H1 (cell line): ENCODE measurements around the gene SERAC1. TPM values are rescaled to one million over a fixed set of nuclear protein-coding genes. Genes with fewer than 3 reads are reported as not detected.

Experiments
- CTCF ChIA-PET: fragments of 300-600 bp; sonication (Branson Sonifier 250); formaldehyde crosslinking; loops from one replicate; lab custom pipeline; 2021; ENCODE audit not compliant: partially characterized antibody; lab: Charles Lee
- POLR2A ChIA-PET: fragments of 300-600 bp; sonication (Branson Sonifier 250); formaldehyde crosslinking; loops from one replicate; lab custom pipeline; 2021; ENCODE audit warnings: inconsistent platforms; ENCODE audit not compliant: partially characterized antibody; lab: Charles Lee
- DNase-seq, 2 experiments: peaks; one replicate each; pipeline versions ENCODE4 v3.0.0 to v3.0.0-alpha.2; 2010 to 2022; ENCODE audit warnings: low spot score in 2 of 2, low read depth in 1 of 2, mixed read lengths in 1 of 2
- FAIRE-seq: peaks from 2 replicates; lab custom pipeline; 2011; peaks lifted over from hg19 to GRCh38; lab: Jason Lieb, UNC
- H2AFZ ChIP-seq: 2 replicates; pipeline ENCODE4 v1.8.1; 2012; ENCODE audit warnings: low read length, inconsistent platforms
- H2AK5ac ChIP-seq: 2 replicates; pipeline ENCODE4 v1.6.1; 2013; ENCODE audit warnings: low read depth, low read length
- H2BK120ac ChIP-seq: replicated peaks from 2 replicates; pipeline ENCODE3; 2013; ENCODE audit warnings: low read depth, low read length, inconsistent platforms
- H2BK12ac ChIP-seq: 2 replicates; pipeline ENCODE4 v1.6.1; 2013; ENCODE audit warnings: low read depth, low read length
- H2BK15ac ChIP-seq: 2 replicates; pipeline ENCODE4 v1.6.1; 2013; ENCODE audit warnings: low read length
- H2BK20ac ChIP-seq: 2 replicates; pipeline ENCODE4 v1.6.1; 2013; ENCODE audit warnings: low read length
- H2BK5ac ChIP-seq: 2 replicates; pipeline ENCODE4 v1.6.1; 2013; ENCODE audit warnings: low read depth, low read length
- H3K14ac ChIP-seq: 2 replicates; pipeline ENCODE4 v1.6.1; 2013; ENCODE audit warnings: inconsistent platforms; ENCODE audit not compliant: insufficient read length
- H3K18ac ChIP-seq: 2 replicates; pipeline ENCODE4 v1.6.1; 2013; ENCODE audit warnings: low read length; ENCODE audit errors: extremely low read depth
- H3K23ac ChIP-seq: 2 replicates; pipeline ENCODE4 v1.6.1; 2013; ENCODE audit warnings: inconsistent platforms; ENCODE audit not compliant: insufficient read length
- H3K23me2 ChIP-seq: 2 replicates; pipeline ENCODE4 v1.6.1; 2013; ENCODE audit warnings: low read depth, low read length
- H3K27ac ChIP-seq: 2 replicates; pipeline ENCODE4 v1.6.1; 2011; ENCODE audit warnings: low read depth, low read length, inconsistent platforms
- H3K27me3 ChIP-seq, 4 experiments: replicated peaks in 1 of 4; 1 replicate in 1 of 4; 2 replicates in 3 of 4; pipeline versions ENCODE4 v1.6.1 to v1.8.1; 2011 to 2013; ENCODE audit warnings: low read length in 3 of 4, mild to moderate bottlenecking in 3 of 4, inconsistent platforms in 2 of 4, mixed read lengths in 2 of 4, moderate library complexity in 1 of 4; ENCODE audit not compliant: control insufficient read depth in 3 of 4, insufficient read depth in 3 of 4; ENCODE audit errors: extremely low read depth in 1 of 4
- H3K36me3 ChIP-seq, 4 experiments: 2 replicates each; pipeline versions ENCODE4 v1.6.1 to v1.8.1; 2011 to 2013; ENCODE audit warnings: mild to moderate bottlenecking in 4 of 4, low read length in 3 of 4, moderate library complexity in 2 of 4, control low read depth in 1 of 4, inconsistent platforms in 1 of 4; ENCODE audit not compliant: insufficient read depth in 4 of 4, control insufficient read depth in 2 of 4
- H3K4ac ChIP-seq: replicated peaks from 2 replicates; pipeline ENCODE3; 2013; ENCODE audit warnings: low read length, low read depth, mixed read lengths, inconsistent platforms; ENCODE audit not compliant: insufficient read length
- H3K4me1 ChIP-seq, 4 experiments: replicated peaks in 1 of 4; 1 replicate in 1 of 4; 2 replicates in 3 of 4; pipeline versions ENCODE4 v1.6.1 to v1.8.1; 2011 to 2013; ENCODE audit warnings: low read length in 3 of 4, inconsistent platforms in 2 of 4, mixed read lengths in 1 of 4; ENCODE audit not compliant: insufficient read depth in 4 of 4, control insufficient read depth in 3 of 4
- H3K4me2 ChIP-seq, 2 experiments: 2 replicates each; pipeline versions ENCODE4 v1.6.1 to v1.8.1; 2011 to 2013; ENCODE audit warnings: low read depth in 2 of 2, low read length in 2 of 2, control low read depth in 1 of 2, inconsistent platforms in 1 of 2, mild to moderate bottlenecking in 1 of 2; ENCODE audit not compliant: insufficient read depth in 1 of 2
- H3K4me3 ChIP-seq, 4 experiments: fragments of 200-600, 300-600 bp in 1 of 4; sonication (generic), shearing (Covaris generic), sonication (Bioruptor Twin) in 1 of 4; 2 replicates each; pipeline versions ENCODE4 v1.5.1 to v1.8.1; 2011 to 2016; ENCODE audit warnings: low read length in 4 of 4, low read depth in 3 of 4, control low read depth in 2 of 4, inconsistent platforms in 2 of 4, mild to moderate bottlenecking in 2 of 4, mixed read lengths in 1 of 4, moderate library complexity in 1 of 4; ENCODE audit not compliant: insufficient read depth in 2 of 4; ENCODE audit errors: extremely low read depth in 1 of 4
- H3K56ac ChIP-seq: replicated peaks from 2 replicates; pipeline ENCODE3; 2013; ENCODE audit warnings: low read depth, mild to moderate bottlenecking, mixed read lengths, low read length, inconsistent platforms; ENCODE audit not compliant: insufficient read length
- H3K79me1 ChIP-seq: 2 replicates; pipeline ENCODE4 v1.6.1; 2013; ENCODE audit warnings: low read depth, low read length, control low read depth
- H3K79me2 ChIP-seq, 2 experiments: 2 replicates each; pipeline versions ENCODE4 v1.6.1 to v1.8.1; 2012 to 2013; ENCODE audit warnings: low read length in 2 of 2, mild to moderate bottlenecking in 2 of 2, inconsistent platforms in 1 of 2; ENCODE audit not compliant: insufficient read depth in 2 of 2, control insufficient read depth in 1 of 2
- H3K9ac ChIP-seq, 4 experiments: replicated peaks in 1 of 4; 1 replicate in 1 of 4; 2 replicates in 3 of 4; pipeline versions ENCODE4 v1.6.1 to v1.8.1; 2011 to 2013; ENCODE audit warnings: low read depth in 3 of 4, low read length in 3 of 4, control low read depth in 2 of 4, mild to moderate bottlenecking in 2 of 4, moderate library complexity in 2 of 4, inconsistent platforms in 1 of 4; ENCODE audit errors: extremely low read depth in 1 of 4
- H3K9me3 ChIP-seq, 2 experiments: 2 replicates each; pipeline versions ENCODE4 v1.6.1 to v1.8.1; 2012 to 2013; ENCODE audit warnings: mild to moderate bottlenecking in 2 of 2, moderate library complexity in 2 of 2, control low read depth in 1 of 2, inconsistent platforms in 1 of 2, low read depth in 1 of 2, low read length in 1 of 2, mixed read lengths in 1 of 2; ENCODE audit not compliant: insufficient read depth in 2 of 2
- H4K20me1 ChIP-seq, 2 experiments: replicated peaks in 1 of 2; 2 replicates each; pipeline versions ENCODE3 to v1.8.1; 2011 to 2013; ENCODE audit warnings: inconsistent platforms in 2 of 2, low read length in 2 of 2, mild to moderate bottlenecking in 1 of 2; ENCODE audit not compliant: insufficient read depth in 2 of 2, control insufficient read depth in 1 of 2
- H4K5ac ChIP-seq: 2 replicates; pipeline ENCODE4 v1.6.1; 2013; ENCODE audit warnings: low read length, low read depth, mixed read lengths, inconsistent platforms; ENCODE audit not compliant: insufficient read length
- H4K8ac ChIP-seq: 2 replicates; pipeline ENCODE4 v1.8.0; 2013; ENCODE audit warnings: mild to moderate bottlenecking, moderate library complexity, low read length, inconsistent platforms; ENCODE audit not compliant: insufficient read depth; ENCODE audit errors: extremely low read depth
- H4K91ac ChIP-seq: replicated peaks from 2 replicates; pipeline ENCODE3; 2013; ENCODE audit warnings: low read length, mixed read lengths, inconsistent platforms; ENCODE audit not compliant: insufficient read length
- EZH2 ChIP-seq: fragments of 200-600 bp; sonication (generic); IDR thresholded peaks from 2 replicates; pipeline ENCODE4 v1.7.1; 2012; ENCODE audit warnings: low read depth, mild to moderate bottlenecking, moderate library complexity, low read length, inconsistent platforms; ENCODE audit not compliant: severe bottlenecking
- RAD21 ChIP-seq, 2 experiments: IDR thresholded peaks in 1 of 2; conservative IDR thresholded peaks in 1 of 2; 2 replicates each; pipeline ENCODE4 v1.6.1; 2011; ENCODE audit warnings: low read depth in 2 of 2, low read length in 2 of 2, improper control_type of control experiment in 1 of 2, inconsistent platforms in 1 of 2, mild to moderate bottlenecking in 1 of 2, moderate library complexity in 1 of 2
- SIX5 ChIP-seq: IDR thresholded peaks from 2 replicates; pipeline ENCODE4 v1.6.1; 2011; ENCODE audit warnings: mild to moderate bottlenecking, low read depth, low read length
- WGBS, 2 experiments: shearing (Covaris generic) in 1 of 2; methylation state at CpG; one replicate each; pipeline versions ENCODE4 v1.1.6 to v1.1.7; 2013 to 2015; ENCODE audit warnings: low lambda C conversion rate in 2 of 2, mixed read lengths in 2 of 2, inconsistent platforms in 1 of 2, low coverage in 1 of 2, missing lambda C conversion rate in 1 of 2; ENCODE audit not compliant: insufficient replicate concordance in 2 of 2, insufficient coverage in 1 of 2, insufficient read length in 1 of 2; ENCODE audit errors: extremely low coverage in 1 of 2, missing lambda C conversion rate in 1 of 2; 5-methylcytosine and 5-hydroxymethylcytosine counted together
- polyA plus RNA-seq, 7 experiments: library from polyadenylated mRNA; depleted of rRNA in 3 of 7; stranded (reverse) in 5 of 7; unstranded in 2 of 7; fragments of >200 nt in 5 of 7; fragments of 200-250 nt in 2 of 7; gene quantifications; 1 replicate in 5 of 7; 2 replicates in 1 of 7; 4 replicates in 1 of 7; pipeline versions ENCODE4 v1.2.1 to v1.2.3, GENCODE V29; 2011 to 2013; ENCODE audit warnings: missing spikeins in 2 of 7, mixed read lengths in 2 of 7
- total RNA-seq: library from RNA; stranded (reverse); fragmentation: NEBNext Ultra II Directional; extraction: Animal tissue kit (Norgen Biotek cat#: 25700); gene quantifications from 2 replicates; pipeline ENCODE4 v1.2.1, GENCODE V29; 2021
- TF ChIP-seq, protein P1 (sequence below): IDR thresholded peaks from 2 replicates; pipeline ENCODE4 v1.6.1; 2012; ENCODE audit warnings: inconsistent platforms
- TF ChIP-seq, protein P2 (sequence below), 3 experiments: IDR thresholded peaks; 1 replicate in 2 of 3; 2 replicates in 1 of 3; pipeline versions ENCODE4 v1.5.1 to v1.6.1; 2011; ENCODE audit warnings: low read length in 3 of 3, mild to moderate bottlenecking in 3 of 3, inconsistent platforms in 2 of 3, low read depth in 1 of 3, moderate library complexity in 1 of 3; ENCODE audit not compliant: insufficient read depth in 1 of 3; ENCODE audit errors: control extremely low read depth in 1 of 3

The SERAC1 gene
- total and polyA plus RNA-seq, 2 of the 8 experiments (the other 6 are each of a cell fraction or from before 2014, with no cell fraction given), result 7.3 to 9.0 TPM

DNA sequence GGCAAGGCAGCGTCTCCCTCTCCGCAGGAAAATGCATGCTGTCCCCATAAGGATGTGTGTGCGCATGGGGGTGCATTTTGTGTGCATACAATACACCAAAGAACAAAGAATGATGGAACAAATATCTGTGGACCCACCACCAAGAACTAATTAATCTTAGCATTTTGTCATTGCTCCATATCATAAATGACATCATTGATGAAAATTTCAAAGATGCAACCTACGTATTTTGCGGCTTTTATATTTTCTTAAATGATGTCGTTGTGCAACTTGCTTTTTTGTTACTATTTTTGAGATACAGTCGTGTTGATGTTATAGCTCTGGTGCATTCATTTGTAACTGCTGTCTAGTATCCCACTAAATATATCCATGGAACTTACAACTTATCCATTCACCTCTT, 89.7 kb downstream of the SERAC1 start:
- Histone ChIP-seq H3K4me3 (no peak overlapping the region), H4K8ac (no peak overlapping the region), H2BK120ac (no peak overlapping the region), H3K4ac (no peak overlapping the region), H3K79me1 (no peaks in the 10 kb centered on the region), H3K27me3 (no peaks in the 10 kb centered on the region), H2BK5ac (no peak overlapping the region), H3K36me3 (no peaks in the 10 kb centered on the region; a peak in 1 of 8 replicates), H3K9ac (no peak overlapping the region), H3K23me2 (no peaks in the 10 kb centered on the region), H4K5ac (no peak overlapping the region), H3K4me1 (no peaks in the 10 kb centered on the region), H2AFZ (no peak overlapping the region), H3K79me2 (no peaks in the 10 kb centered on the region), H3K4me2 (no peak overlapping the region), H3K23ac (no peak overlapping the region), H2BK15ac (no peak overlapping the region), H3K14ac (no peak overlapping the region), H3K56ac (no peak overlapping the region), H3K9me3 (no peaks in the 10 kb centered on the region), H2BK12ac (no peak overlapping the region), H4K20me1 (peaks cover 0 to 1% of the 10 kb centered on the region in 2 experiments), H2AK5ac (no peak overlapping the region), H2BK20ac (no peak overlapping the region), H4K91ac (no peak overlapping the region)
- ChIA-PET POLR2A (interaction anchor here (1.1 kb wide), 1 partner anchor 115 kb away, joined by 3 read pairs; no protein-coding TSS in a partner anchor), CTCF (interaction anchor here (1.0 to 1.1 kb wide), 2 partner anchors 12 to 52 kb away, joined by 3 to 4 read pairs; no protein-coding TSS in a partner anchor)
- DNase-seq (no peak), FAIRE-seq (no peak)
- WGBS, 2 experiments, result 78% methylated on average over 7 of the region's 7 CpGs; no CpG with 5 or more reads in 1 of the 2 experiments
- TF ChIP-seq RAD21 (IDR thresholded peaks at IDR 0.05 in 1 of 2, conservative IDR thresholded peaks at IDR 0.05 in 1 of 2; ENCODE audit: low read depth in 2 of 2, low read length in 2 of 2), result no peak
- no peak for TF ChIP-seq SIX5
- no peak for TF ChIP-seq EZH2
- TF ChIP-seq, protein P1, sequence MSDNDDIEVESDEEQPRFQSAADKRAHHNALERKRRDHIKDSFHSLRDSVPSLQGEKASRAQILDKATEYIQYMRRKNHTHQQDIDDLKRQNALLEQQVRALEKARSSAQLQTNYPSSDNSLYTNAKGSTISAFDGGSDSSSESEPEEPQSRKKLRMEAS, result no peak
- TF ChIP-seq, protein P2, sequence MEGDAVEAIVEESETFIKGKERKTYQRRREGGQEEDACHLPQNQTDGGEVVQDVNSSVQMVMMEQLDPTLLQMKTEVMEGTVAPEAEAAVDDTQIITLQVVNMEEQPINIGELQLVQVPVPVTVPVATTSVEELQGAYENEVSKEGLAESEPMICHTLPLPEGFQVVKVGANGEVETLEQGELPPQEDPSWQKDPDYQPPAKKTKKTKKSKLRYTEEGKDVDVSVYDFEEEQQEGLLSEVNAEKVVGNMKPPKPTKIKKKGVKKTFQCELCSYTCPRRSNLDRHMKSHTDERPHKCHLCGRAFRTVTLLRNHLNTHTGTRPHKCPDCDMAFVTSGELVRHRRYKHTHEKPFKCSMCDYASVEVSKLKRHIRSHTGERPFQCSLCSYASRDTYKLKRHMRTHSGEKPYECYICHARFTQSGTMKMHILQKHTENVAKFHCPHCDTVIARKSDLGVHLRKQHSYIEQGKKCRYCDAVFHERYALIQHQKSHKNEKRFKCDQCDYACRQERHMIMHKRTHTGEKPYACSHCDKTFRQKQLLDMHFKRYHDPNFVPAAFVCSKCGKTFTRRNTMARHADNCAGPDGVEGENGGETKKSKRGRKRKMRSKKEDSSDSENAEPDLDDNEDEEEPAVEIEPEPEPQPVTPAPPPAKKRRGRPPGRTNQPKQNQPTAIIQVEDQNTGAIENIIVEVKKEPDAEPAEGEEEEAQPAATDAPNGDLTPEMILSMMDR (IDR thresholded peaks at IDR 0.05; ENCODE audit: control extremely low read depth in 1 of 3, insufficient read depth in 1 of 3, low read depth in 1 of 3, low read length in 3 of 3), result no peak
- TF ChIP-seq, all 59 proteins: peak for 0
- no peak overlapping the region for H3K18ac ChIP-seq
- no peak overlapping the region for H3K27ac ChIP-seq
